Esophagus squamous epithelium (tissue), 4 donors: ENCODE results near the gene PCGF2.

Source experiments
- POLR2A ChIP-seq, 4 donors: fragments of 450-650 bp; IDR thresholded peaks; one replicate each; pipeline ENCODE4 v1.6.1; 2017; ENCODE audit warnings: antibody characterized with exemption in 4 of 4, mild to moderate bottlenecking in 4 of 4, moderate library complexity in 3 of 4
- TF ChIP-seq, protein P1 (sequence below), 6 experiments: fragments of 450-650 bp in 4 of 6; fragments of 200-600 bp in 2 of 6; sonication (generic) in 2 of 6; IDR thresholded peaks; one replicate each; pipeline ENCODE4 v1.5.1; 2016 to 2019; ENCODE audit warnings: antibody characterized with exemption in 6 of 6, mild to moderate bottlenecking in 4 of 6, moderate library complexity in 4 of 6

DNA sequence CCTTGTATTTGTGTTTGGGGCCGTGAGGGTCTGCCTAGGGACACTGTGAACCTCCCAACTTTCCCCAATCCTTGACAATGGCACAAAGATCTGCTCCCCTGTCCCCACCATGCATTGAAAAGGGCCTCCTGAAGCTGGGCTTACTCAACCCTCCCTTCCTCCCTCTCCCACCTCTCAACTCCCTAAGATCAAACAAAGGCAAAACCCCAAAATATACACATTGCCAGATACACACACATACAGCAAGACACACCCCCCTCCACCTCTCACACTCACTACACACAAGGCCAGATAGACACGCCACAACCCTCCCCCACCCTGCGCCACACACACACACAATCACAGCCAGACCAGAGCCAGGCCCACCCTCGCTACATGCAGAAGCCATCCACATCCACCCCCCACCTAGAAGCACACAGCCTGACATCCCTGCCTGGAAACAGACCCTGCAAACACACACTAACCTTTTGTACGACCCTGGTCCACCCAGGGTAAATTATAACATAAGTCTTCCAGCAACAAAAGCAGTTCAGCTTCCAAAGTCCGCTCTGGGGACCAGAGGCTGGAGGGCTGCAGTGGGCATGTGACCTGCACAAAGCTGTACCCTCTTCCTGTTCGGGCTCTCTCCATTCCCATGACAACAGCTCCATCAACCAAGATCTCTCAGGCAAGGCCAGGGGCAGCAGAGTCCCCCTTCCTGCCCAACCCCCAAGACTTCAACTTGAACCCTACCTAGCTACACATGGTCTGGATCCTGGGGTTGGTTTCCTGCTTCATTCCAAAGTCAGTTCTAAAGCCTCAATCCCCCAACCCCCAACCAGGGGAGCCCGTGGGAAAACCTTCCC lies 1.9 kb downstream of the PCGF2 start:
- TF ChIP-seq, protein P1, sequence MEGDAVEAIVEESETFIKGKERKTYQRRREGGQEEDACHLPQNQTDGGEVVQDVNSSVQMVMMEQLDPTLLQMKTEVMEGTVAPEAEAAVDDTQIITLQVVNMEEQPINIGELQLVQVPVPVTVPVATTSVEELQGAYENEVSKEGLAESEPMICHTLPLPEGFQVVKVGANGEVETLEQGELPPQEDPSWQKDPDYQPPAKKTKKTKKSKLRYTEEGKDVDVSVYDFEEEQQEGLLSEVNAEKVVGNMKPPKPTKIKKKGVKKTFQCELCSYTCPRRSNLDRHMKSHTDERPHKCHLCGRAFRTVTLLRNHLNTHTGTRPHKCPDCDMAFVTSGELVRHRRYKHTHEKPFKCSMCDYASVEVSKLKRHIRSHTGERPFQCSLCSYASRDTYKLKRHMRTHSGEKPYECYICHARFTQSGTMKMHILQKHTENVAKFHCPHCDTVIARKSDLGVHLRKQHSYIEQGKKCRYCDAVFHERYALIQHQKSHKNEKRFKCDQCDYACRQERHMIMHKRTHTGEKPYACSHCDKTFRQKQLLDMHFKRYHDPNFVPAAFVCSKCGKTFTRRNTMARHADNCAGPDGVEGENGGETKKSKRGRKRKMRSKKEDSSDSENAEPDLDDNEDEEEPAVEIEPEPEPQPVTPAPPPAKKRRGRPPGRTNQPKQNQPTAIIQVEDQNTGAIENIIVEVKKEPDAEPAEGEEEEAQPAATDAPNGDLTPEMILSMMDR (IDR thresholded peaks at IDR 0.05) = no peak
- no peak for TF ChIP-seq POLR2A (IDR thresholded peaks at IDR 0.05)
